Myocyte (in vitro differentiated cells): Measurements from ENCODE around the gene HOXD11. TPM values are rescaled to one million over a fixed set of nuclear protein-coding genes. Genes with fewer than 3 reads are reported as not detected.

Experiments used
- DNase-seq: peaks from one replicate; pipeline ENCODE4 v3.0.0-alpha.2; 2012; ENCODE audit warnings: low read depth
- total RNA-seq: library from RNA; depleted of rRNA; stranded (reverse); fragments of >200 nt; gene quantifications from 2 replicates; pipeline ENCODE4 v1.2.3, GENCODE V29; 2014

Gene HOXD11
- total RNA-seq, 1 donor from 2014 or later, result not detected

GRCh38 chr2:176147800-176148496 lies 40.9 kb downstream of the HOXD11 start:
- no peak for DNase-seq

- no peak for DNase-seq
These were observed 41.8 kb downstream of the HOXD11 start for GRCh38 chr2:176148751-176149421.

GRCh38 chr2:176149481-176149938 lies 42.4 kb downstream of the HOXD11 start:
- no peak for DNase-seq

- DNase-seq, result no peak
These were observed 43.0 kb downstream of the HOXD11 start for GRCh38 chr2:176149939-176150583.

GRCh38 chr2:176150584-176151441 lies 43.7 kb downstream of the HOXD11 start:
- no peak for DNase-seq

GRCh38 chr2:176151442-176152287 lies 44.6 kb downstream of the HOXD11 start, which contains the start of gene HOXD4:
Gene HOXD4 (plus strand): TSS chr2:176151550. CDS start chr2:176151634, 84 bp downstream.
- DNase-seq, result no peak

GRCh38 chr2:176152350-176153181 lies 45.5 kb downstream of the HOXD11 start:
- DNase-seq, result no peak

GRCh38 chr2:176154576-176155252 lies 47.6 kb downstream of the HOXD11 start:
- DNase-seq, result no peak

- DNase-seq, result no peak
These were observed 48.4 kb downstream of the HOXD11 start for GRCh38 chr2:176155356-176156044.

- DNase-seq, result no peak
These were observed 49.3 kb downstream of the HOXD11 start for GRCh38 chr2:176156301-176156806.

GRCh38 chr2:176156807-176157498 lies 49.9 kb downstream of the HOXD11 start, which contains the start of gene HOXD3:
Gene HOXD3 (plus strand): TSS chr2:176157307. CDS start chr2:176169115, 11,808 bp downstream.
- no peak for DNase-seq

- DNase-seq, result peak; percentile 18
These were observed 50.6 kb downstream of the HOXD11 start for GRCh38 chr2:176157499-176158185.

GRCh38 chr2:176158186-176158591 lies 51.1 kb downstream of the HOXD11 start:
- DNase-seq, result no peak

- DNase-seq, result no peak
These were observed 52.0 kb downstream of the HOXD11 start for GRCh38 chr2:176158855-176159662.
